K562 (cell line): ENCODE data around the gene NTRK2. TPM values are rescaled to one million over a fixed set of nuclear protein-coding genes. Genes with fewer than 3 reads are reported as not detected.

Experiments
- ATAC-seq: fragments of 200-7000 bp; cut with Tn5 transposase; 3 replicates; pipeline ENCODE4 v1.9.1; 2020; ENCODE audit warnings: moderate library complexity
- BruUV-seq: library from RNA; stranded (reverse); fragments of 400-500 nt; replicated peaks from 2 replicates; lab custom pipeline; 2021; lab: Mats Ljungman, UMichigan
- CTCF ChIA-PET: fragments of 300-600 bp; formaldehyde crosslinking; extraction: SDS; loops from one replicate; lab custom pipeline; 2021; ENCODE audit warnings: low intra/inter-chr PET ratio; lab: Yijun Ruan, JAX
- POLR2A ChIA-PET: fragments of 300-600, 350-650 bp; sonication (Branson Sonifier 250); formaldehyde crosslinking; extraction: SDS; loops from one replicate; lab custom pipeline; 2021; ENCODE audit warnings: antibody characterized with exemption, inconsistent platforms; lab: Yijun Ruan, JAX
- DNase-seq, 4 experiments: peaks; one replicate each; pipeline versions ENCODE4 v3.0.0 to v3.0.0-alpha.2; 2011 to 2018; ENCODE audit warnings: low spot score in 3 of 4, mixed read lengths in 3 of 4; ENCODE audit errors: extremely low read depth in 1 of 4
- FAIRE-seq: peaks from 2 replicates; lab custom pipeline; 2011; peaks lifted over from hg19 to GRCh38; lab: Jason Lieb, UNC
- H2AFZ ChIP-seq: 2 replicates; pipeline ENCODE4 v1.6.0; 2011; ENCODE audit warnings: low read depth, low read length, control low read depth, inconsistent platforms
- H3K27ac ChIP-seq: fragments of 200-600 bp; 3 replicates; pipeline ENCODE4 v1.8.0; 2011; ENCODE audit warnings: low read depth, mild to moderate bottlenecking, control low read depth, inconsistent platforms, low read length, moderate library complexity, mixed read lengths; ENCODE audit errors: extremely low read depth
- H3K27me3 ChIP-seq, 2 experiments: fragments of 300-600 bp in 1 of 2; 2 replicates in 1 of 2; 3 replicates in 1 of 2; pipeline versions ENCODE4 v1.6.0 to v1.8.0; 2011; ENCODE audit warnings: inconsistent platforms in 2 of 2, low read length in 2 of 2, mild to moderate bottlenecking in 1 of 2, mixed read lengths in 1 of 2, moderate library complexity in 1 of 2; ENCODE audit not compliant: control insufficient read depth in 2 of 2, insufficient read depth in 2 of 2
- H3K36me3 ChIP-seq: fragments of 300-600 bp; 3 replicates; pipeline ENCODE4 v1.8.0; 2011; ENCODE audit warnings: mild to moderate bottlenecking, low read length, inconsistent platforms; ENCODE audit not compliant: control insufficient read depth, insufficient read depth
- H3K4me1 ChIP-seq, 2 experiments: fragments of 200-600 bp in 1 of 2; replicated peaks in 1 of 2; 2 replicates in 1 of 2; 3 replicates in 1 of 2; pipeline versions ENCODE4 v1.5.1 to v1.8.0; 2011; ENCODE audit warnings: inconsistent platforms in 2 of 2, low read length in 2 of 2, mild to moderate bottlenecking in 1 of 2, mixed read lengths in 1 of 2, moderate library complexity in 1 of 2; ENCODE audit not compliant: control insufficient read depth in 2 of 2, insufficient read depth in 2 of 2
- H3K4me2 ChIP-seq: 2 replicates; pipeline ENCODE4 v1.6.1; 2011; ENCODE audit warnings: low read length, control low read depth, inconsistent platforms, mixed read lengths; ENCODE audit not compliant: insufficient read depth
- H3K4me3 ChIP-seq: fragments of 200-600 bp; sonication (generic), shearing (Covaris generic); 2 replicates; pipeline ENCODE4 v1.5.1; 2016; ENCODE audit warnings: control low read depth, inconsistent platforms
- H3K79me2 ChIP-seq: fragments of 200-600 bp; 3 replicates; pipeline ENCODE4 v1.8.0; 2011; ENCODE audit warnings: low read length, inconsistent platforms; ENCODE audit not compliant: control insufficient read depth, insufficient read depth
- H3K9ac ChIP-seq, 2 experiments: 2 replicates each; pipeline versions ENCODE4 v1.6.0 to v1.6.1; 2011; ENCODE audit warnings: low read depth in 2 of 2, low read length in 2 of 2, control low read depth in 1 of 2, inconsistent platforms in 1 of 2, mild to moderate bottlenecking in 1 of 2, mixed read lengths in 1 of 2; ENCODE audit not compliant: insufficient read depth in 1 of 2
- H3K9me1 ChIP-seq: one replicate; pipeline ENCODE4 v1.6.0; 2011; ENCODE audit warnings: inconsistent platforms, mild to moderate bottlenecking, low read length, moderate library complexity; ENCODE audit not compliant: control insufficient read depth, insufficient read depth
- H3K9me3 ChIP-seq: replicated peaks from 2 replicates; pipeline ENCODE4 v1.5.1; 2011; ENCODE audit warnings: low read depth, low read length, inconsistent platforms; ENCODE audit not compliant: control insufficient read depth, insufficient read depth
- H4K20me1 ChIP-seq: replicated peaks from 2 replicates; pipeline ENCODE4 v1.6.1; 2011; ENCODE audit warnings: low read length, inconsistent platforms, mixed read lengths; ENCODE audit not compliant: control insufficient read depth, insufficient read depth
- ASH1L ChIP-seq: fragments of 450-650 bp; IDR thresholded peaks from 2 replicates; pipeline ENCODE4 v1.6.1; 2018; ENCODE audit warnings: borderline replicate concordance, mild to moderate bottlenecking, low read depth; ENCODE audit not compliant: partially characterized antibody
- EZH2 ChIP-seq: IDR thresholded peaks from 2 replicates; pipeline ENCODE4 v1.6.1; 2012; ENCODE audit warnings: low read depth, mild to moderate bottlenecking, inconsistent platforms, low read length, borderline replicate concordance
- KDM1A ChIP-seq, 2 experiments: fragments of 450-650 bp; IDR thresholded peaks; 2 replicates each; pipeline ENCODE4 v1.6.1; 2016; ENCODE audit warnings: mild to moderate bottlenecking in 2 of 2
- MEF2A ChIP-seq: IDR thresholded peaks from 2 replicates; pipeline ENCODE4 v1.6.1; 2011; ENCODE audit warnings: low read depth, mild to moderate bottlenecking, low read length, moderate library complexity; ENCODE audit not compliant: control insufficient read depth
- RAD21 ChIP-seq, 2 experiments: fragments of 250-450 bp in 1 of 2; fragments of 450-650 bp in 1 of 2; sonication (Bioruptor Pico) in 1 of 2; formaldehyde crosslinking in 1 of 2; IDR thresholded peaks in 1 of 2; conservative IDR thresholded peaks in 1 of 2; 2 replicates each; pipeline versions ENCODE4 v1.4.0 to v1.8.0; 2020 to 2022; ENCODE audit warnings: mild to moderate bottlenecking in 2 of 2, moderate library complexity in 1 of 2
- SREBF2 ChIP-seq: sonication (generic); formaldehyde crosslinking; IDR thresholded peaks from 2 replicates; pipeline ENCODE4 v1.4.0; 2020; ENCODE audit warnings: mild to moderate bottlenecking, missing genetic modification reagents
- in situ Hi-C: fragments of 300-500 bp; cut with MboI; formaldehyde crosslinking; loops from 4 replicates; pipeline ENCODE4 v1.15.0; 2018; ENCODE audit warnings: inconsistent platforms, mixed read lengths
- intact Hi-C: fragments of 100-400 bp; cut with micrococcal nuclease; formaldehyde crosslinking; loops from 2 replicates; pipeline ENCODE4 v1.14.2; 2022
- polyA plus RNA-seq, 8 experiments: library from polyadenylated mRNA; depleted of rRNA in 4 of 8; stranded (reverse) in 5 of 8; unstranded in 3 of 8; fragments of >200 nt; fragmentation: Nextera tagmentation in 2 of 8; fragmentation: Illumina TruSeq in 1 of 8; extraction: Ambion mirVana in 2 of 8; extraction: Trizol in 1 of 8; gene quantifications; 2 replicates each; pipeline versions ENCODE4 v1.2.1 to v1.2.3, GENCODE V29; 2011 to 2014; ENCODE audit warnings: inconsistent platforms in 1 of 8, missing spikeins in 1 of 8
- total RNA-seq, 7 experiments: library from RNA; depleted of rRNA in 6 of 7; stranded (reverse); fragments of >200 nt in 6 of 7; fragmentation: Illumina TruSeq in 2 of 7; extraction: Trizol in 2 of 7; gene quantifications; 2 replicates each; pipeline versions ENCODE4 v1.2.1 to v1.2.3, GENCODE V29; 2011 to 2021; ENCODE audit warnings: low replicate concordance in 1 of 7
- TF ChIP-seq, protein P1 (sequence below): fragments of 200-800 bp; sonication (Bioruptor generic); IDR thresholded peaks from 2 replicates; pipeline ENCODE4 v1.6.1; 2016; ENCODE audit warnings: missing genetic modification characterization, missing compliant biosample characterization
- TF ChIP-seq, protein P2 (sequence below), 2 experiments: IDR thresholded peaks in 1 of 2; conservative IDR thresholded peaks in 1 of 2; 2 replicates each; pipeline ENCODE4 v1.6.1; 2016; ENCODE audit warnings: low read depth in 2 of 2, mild to moderate bottlenecking in 1 of 2, missing compliant biosample characterization in 1 of 2, missing genetic modification characterization in 1 of 2, moderate library complexity in 1 of 2

NTRK2 gene
- total and polyA plus RNA-seq, 9 of the 15 experiments (the other 6 are each of a cell fraction or from before 2014, with no cell fraction given) = not detected

DNA sequence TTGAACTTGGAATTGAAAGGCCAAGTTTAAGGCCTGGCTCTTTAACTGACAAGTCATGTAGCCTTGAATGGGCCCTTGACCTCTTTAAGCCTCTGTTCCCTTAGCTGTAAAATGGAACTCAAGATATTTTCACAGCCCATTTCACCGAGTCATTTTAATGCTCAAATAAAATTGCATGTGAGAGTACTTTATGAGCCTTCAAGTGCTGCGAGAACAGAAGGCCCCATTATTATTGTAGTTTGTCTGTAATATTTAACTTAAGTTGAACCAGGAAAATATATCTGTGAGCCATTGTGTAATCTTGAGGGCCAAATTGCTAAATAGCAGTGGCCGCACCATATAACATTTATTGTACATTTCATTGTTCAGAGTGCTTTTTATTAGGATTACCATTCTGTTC lies 249.9 kb downstream of the NTRK2 start (continued):
- TF ChIP-seq, protein P1, sequence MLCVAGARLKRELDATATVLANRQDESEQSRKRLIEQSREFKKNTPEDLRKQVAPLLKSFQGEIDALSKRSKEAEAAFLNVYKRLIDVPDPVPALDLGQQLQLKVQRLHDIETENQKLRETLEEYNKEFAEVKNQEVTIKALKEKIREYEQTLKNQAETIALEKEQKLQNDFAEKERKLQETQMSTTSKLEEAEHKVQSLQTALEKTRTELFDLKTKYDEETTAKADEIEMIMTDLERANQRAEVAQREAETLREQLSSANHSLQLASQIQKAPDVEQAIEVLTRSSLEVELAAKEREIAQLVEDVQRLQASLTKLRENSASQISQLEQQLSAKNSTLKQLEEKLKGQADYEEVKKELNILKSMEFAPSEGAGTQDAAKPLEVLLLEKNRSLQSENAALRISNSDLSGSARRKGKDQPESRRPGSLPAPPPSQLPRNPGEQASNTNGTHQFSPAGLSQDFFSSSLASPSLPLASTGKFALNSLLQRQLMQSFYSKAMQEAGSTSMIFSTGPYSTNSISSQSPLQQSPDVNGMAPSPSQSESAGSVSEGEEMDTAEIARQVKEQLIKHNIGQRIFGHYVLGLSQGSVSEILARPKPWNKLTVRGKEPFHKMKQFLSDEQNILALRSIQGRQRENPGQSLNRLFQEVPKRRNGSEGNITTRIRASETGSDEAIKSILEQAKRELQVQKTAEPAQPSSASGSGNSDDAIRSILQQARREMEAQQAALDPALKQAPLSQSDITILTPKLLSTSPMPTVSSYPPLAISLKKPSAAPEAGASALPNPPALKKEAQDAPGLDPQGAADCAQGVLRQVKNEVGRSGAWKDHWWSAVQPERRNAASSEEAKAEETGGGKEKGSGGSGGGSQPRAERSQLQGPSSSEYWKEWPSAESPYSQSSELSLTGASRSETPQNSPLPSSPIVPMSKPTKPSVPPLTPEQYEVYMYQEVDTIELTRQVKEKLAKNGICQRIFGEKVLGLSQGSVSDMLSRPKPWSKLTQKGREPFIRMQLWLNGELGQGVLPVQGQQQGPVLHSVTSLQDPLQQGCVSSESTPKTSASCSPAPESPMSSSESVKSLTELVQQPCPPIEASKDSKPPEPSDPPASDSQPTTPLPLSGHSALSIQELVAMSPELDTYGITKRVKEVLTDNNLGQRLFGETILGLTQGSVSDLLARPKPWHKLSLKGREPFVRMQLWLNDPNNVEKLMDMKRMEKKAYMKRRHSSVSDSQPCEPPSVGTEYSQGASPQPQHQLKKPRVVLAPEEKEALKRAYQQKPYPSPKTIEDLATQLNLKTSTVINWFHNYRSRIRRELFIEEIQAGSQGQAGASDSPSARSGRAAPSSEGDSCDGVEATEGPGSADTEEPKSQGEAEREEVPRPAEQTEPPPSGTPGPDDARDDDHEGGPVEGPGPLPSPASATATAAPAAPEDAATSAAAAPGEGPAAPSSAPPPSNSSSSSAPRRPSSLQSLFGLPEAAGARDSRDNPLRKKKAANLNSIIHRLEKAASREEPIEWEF (CRISPR knock-in tag) = no peak
- no peak for TF ChIP-seq MEF2A
- no peak for TF ChIP-seq KDM1A (IDR thresholded peaks at IDR 0.05)

DNA sequence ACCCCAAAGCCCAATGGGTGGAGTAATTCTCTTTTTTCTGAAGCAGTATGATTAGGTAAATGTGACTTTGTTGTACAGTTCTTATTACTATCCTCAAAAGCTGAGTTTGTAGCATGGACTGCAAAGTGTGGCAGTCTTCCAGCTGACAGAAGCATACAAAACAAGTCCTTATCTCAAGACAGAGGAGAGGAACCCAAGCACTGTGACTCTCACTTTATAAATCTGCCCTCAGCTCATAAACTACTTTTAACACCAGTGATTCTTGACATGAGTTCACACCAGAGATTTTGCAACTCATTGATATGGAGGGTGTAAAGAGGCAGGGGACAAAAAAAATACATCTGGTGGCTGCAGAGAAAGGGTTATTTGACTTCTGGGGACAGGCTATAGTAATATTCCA lies 251.6 kb downstream of the NTRK2 start:
- FAIRE-seq = no peak
- H3K4me1 ChIP-seq = no peaks in the 10 kb centered on the region
- H3K79me2 ChIP-seq = no peaks in the 10 kb centered on the region
- TF ChIP-seq EZH2 (no peak), SREBF2 (CRISPR knock-in tag) (no peak), ASH1L (no peak), RAD21 (CRISPR knock-in tag; conservative IDR thresholded peaks at IDR 0.05 in 1 of 2, IDR thresholded peaks at IDR 0.05 in 1 of 2) (no peak)
- TF ChIP-seq, protein P2, sequence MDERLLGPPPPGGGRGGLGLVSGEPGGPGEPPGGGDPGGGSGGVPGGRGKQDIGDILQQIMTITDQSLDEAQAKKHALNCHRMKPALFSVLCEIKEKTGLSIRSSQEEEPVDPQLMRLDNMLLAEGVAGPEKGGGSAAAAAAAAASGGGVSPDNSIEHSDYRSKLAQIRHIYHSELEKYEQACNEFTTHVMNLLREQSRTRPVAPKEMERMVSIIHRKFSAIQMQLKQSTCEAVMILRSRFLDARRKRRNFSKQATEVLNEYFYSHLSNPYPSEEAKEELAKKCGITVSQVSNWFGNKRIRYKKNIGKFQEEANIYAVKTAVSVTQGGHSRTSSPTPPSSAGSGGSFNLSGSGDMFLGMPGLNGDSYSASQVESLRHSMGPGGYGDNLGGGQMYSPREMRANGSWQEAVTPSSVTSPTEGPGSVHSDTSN (CRISPR knock-in tag; IDR thresholded peaks at IDR 0.05; ENCODE audit: low read depth) = no peak
- TF ChIP-seq, protein P2 (tag; conservative IDR thresholded peaks at IDR 0.05; ENCODE audit: low read depth) = no peak
- ChIA-PET POLR2A (no interaction called here), CTCF (no interaction called here)
- no TSS peak for BruUV-seq
- no peak overlapping the region for H3K27ac ChIP-seq
- H3K9ac ChIP-seq = no peak overlapping the region
- H3K9me1 ChIP-seq = no peaks in the 10 kb centered on the region
- no peak overlapping the region for H2AFZ ChIP-seq
- no peaks in the 10 kb centered on the region for H3K36me3 ChIP-seq
- in situ Hi-C loops = no loop called here
- H3K9me3 ChIP-seq = no peaks in the 10 kb centered on the region
- no peak overlapping the region for H3K4me3 ChIP-seq
- H3K4me2 ChIP-seq = no peak overlapping the region
- H3K27me3 ChIP-seq = no peaks in the 10 kb centered on the region
- no peak for DNase-seq
- intact Hi-C loops = no loop called here
- ATAC-seq = no peak
- no peaks in the 10 kb centered on the region for H4K20me1 ChIP-seq
